H1 (cell line): Measurements from ENCODE around the gene SLC9C2. TPM values are rescaled to one million over a fixed set of nuclear protein-coding genes. Genes with fewer than 3 reads are reported as not detected.
A peak's percentile ranks its signal among the peaks of the same experiment; 100 is the strongest.

Source experiments
- CTCF ChIA-PET: fragments of 300-600 bp; sonication (Branson Sonifier 250); formaldehyde crosslinking; loops from one replicate; lab custom pipeline; 2021; ENCODE audit not compliant: partially characterized antibody; lab: Charles Lee
- POLR2A ChIA-PET: fragments of 300-600 bp; sonication (Branson Sonifier 250); formaldehyde crosslinking; loops from one replicate; lab custom pipeline; 2021; ENCODE audit warnings: inconsistent platforms; ENCODE audit not compliant: partially characterized antibody; lab: Charles Lee
- DNase-seq, 2 experiments: peaks; one replicate each; pipeline versions ENCODE4 v3.0.0 to v3.0.0-alpha.2; 2010 to 2022; ENCODE audit warnings: low spot score in 2 of 2, low read depth in 1 of 2, mixed read lengths in 1 of 2
- FAIRE-seq: peaks from 2 replicates; lab custom pipeline; 2011; peaks lifted over from hg19 to GRCh38; lab: Jason Lieb, UNC
- H2AFZ ChIP-seq: 2 replicates; pipeline ENCODE4 v1.8.1; 2012; ENCODE audit warnings: low read length, inconsistent platforms
- H2AK5ac ChIP-seq: 2 replicates; pipeline ENCODE4 v1.6.1; 2013; ENCODE audit warnings: low read depth, low read length
- H2BK120ac ChIP-seq: replicated peaks from 2 replicates; pipeline ENCODE3; 2013; ENCODE audit warnings: low read depth, low read length, inconsistent platforms
- H2BK12ac ChIP-seq: 2 replicates; pipeline ENCODE4 v1.6.1; 2013; ENCODE audit warnings: low read depth, low read length
- H2BK15ac ChIP-seq: 2 replicates; pipeline ENCODE4 v1.6.1; 2013; ENCODE audit warnings: low read length
- H2BK20ac ChIP-seq: 2 replicates; pipeline ENCODE4 v1.6.1; 2013; ENCODE audit warnings: low read length
- H2BK5ac ChIP-seq: 2 replicates; pipeline ENCODE4 v1.6.1; 2013; ENCODE audit warnings: low read depth, low read length
- H3K14ac ChIP-seq: 2 replicates; pipeline ENCODE4 v1.6.1; 2013; ENCODE audit warnings: inconsistent platforms; ENCODE audit not compliant: insufficient read length
- H3K18ac ChIP-seq: 2 replicates; pipeline ENCODE4 v1.6.1; 2013; ENCODE audit warnings: low read length; ENCODE audit errors: extremely low read depth
- H3K23ac ChIP-seq: 2 replicates; pipeline ENCODE4 v1.6.1; 2013; ENCODE audit warnings: inconsistent platforms; ENCODE audit not compliant: insufficient read length
- H3K23me2 ChIP-seq: 2 replicates; pipeline ENCODE4 v1.6.1; 2013; ENCODE audit warnings: low read depth, low read length
- H3K27ac ChIP-seq: 2 replicates; pipeline ENCODE4 v1.6.1; 2011; ENCODE audit warnings: low read depth, low read length, inconsistent platforms
- H3K27me3 ChIP-seq, 4 experiments: replicated peaks in 1 of 4; 1 replicate in 1 of 4; 2 replicates in 3 of 4; pipeline versions ENCODE4 v1.6.1 to v1.8.1; 2011 to 2013; ENCODE audit warnings: low read length in 3 of 4, mild to moderate bottlenecking in 3 of 4, inconsistent platforms in 2 of 4, mixed read lengths in 2 of 4, moderate library complexity in 1 of 4; ENCODE audit not compliant: control insufficient read depth in 3 of 4, insufficient read depth in 3 of 4; ENCODE audit errors: extremely low read depth in 1 of 4
- H3K36me3 ChIP-seq, 4 experiments: 2 replicates each; pipeline versions ENCODE4 v1.6.1 to v1.8.1; 2011 to 2013; ENCODE audit warnings: mild to moderate bottlenecking in 4 of 4, low read length in 3 of 4, moderate library complexity in 2 of 4, control low read depth in 1 of 4, inconsistent platforms in 1 of 4; ENCODE audit not compliant: insufficient read depth in 4 of 4, control insufficient read depth in 2 of 4
- H3K4ac ChIP-seq: replicated peaks from 2 replicates; pipeline ENCODE3; 2013; ENCODE audit warnings: low read length, low read depth, mixed read lengths, inconsistent platforms; ENCODE audit not compliant: insufficient read length
- H3K4me1 ChIP-seq, 4 experiments: replicated peaks in 1 of 4; 1 replicate in 1 of 4; 2 replicates in 3 of 4; pipeline versions ENCODE4 v1.6.1 to v1.8.1; 2011 to 2013; ENCODE audit warnings: low read length in 3 of 4, inconsistent platforms in 2 of 4, mixed read lengths in 1 of 4; ENCODE audit not compliant: insufficient read depth in 4 of 4, control insufficient read depth in 3 of 4
- H3K4me2 ChIP-seq, 2 experiments: 2 replicates each; pipeline versions ENCODE4 v1.6.1 to v1.8.1; 2011 to 2013; ENCODE audit warnings: low read depth in 2 of 2, low read length in 2 of 2, control low read depth in 1 of 2, inconsistent platforms in 1 of 2, mild to moderate bottlenecking in 1 of 2; ENCODE audit not compliant: insufficient read depth in 1 of 2
- H3K4me3 ChIP-seq, 4 experiments: fragments of 200-600, 300-600 bp in 1 of 4; sonication (generic), shearing (Covaris generic), sonication (Bioruptor Twin) in 1 of 4; 2 replicates each; pipeline versions ENCODE4 v1.5.1 to v1.8.1; 2011 to 2016; ENCODE audit warnings: low read length in 4 of 4, low read depth in 3 of 4, control low read depth in 2 of 4, inconsistent platforms in 2 of 4, mild to moderate bottlenecking in 2 of 4, mixed read lengths in 1 of 4, moderate library complexity in 1 of 4; ENCODE audit not compliant: insufficient read depth in 2 of 4; ENCODE audit errors: extremely low read depth in 1 of 4
- H3K56ac ChIP-seq: replicated peaks from 2 replicates; pipeline ENCODE3; 2013; ENCODE audit warnings: low read depth, mild to moderate bottlenecking, mixed read lengths, low read length, inconsistent platforms; ENCODE audit not compliant: insufficient read length
- H3K79me1 ChIP-seq: 2 replicates; pipeline ENCODE4 v1.6.1; 2013; ENCODE audit warnings: low read depth, low read length, control low read depth
- H3K79me2 ChIP-seq, 2 experiments: 2 replicates each; pipeline versions ENCODE4 v1.6.1 to v1.8.1; 2012 to 2013; ENCODE audit warnings: low read length in 2 of 2, mild to moderate bottlenecking in 2 of 2, inconsistent platforms in 1 of 2; ENCODE audit not compliant: insufficient read depth in 2 of 2, control insufficient read depth in 1 of 2
- H3K9ac ChIP-seq, 4 experiments: replicated peaks in 1 of 4; 1 replicate in 1 of 4; 2 replicates in 3 of 4; pipeline versions ENCODE4 v1.6.1 to v1.8.1; 2011 to 2013; ENCODE audit warnings: low read depth in 3 of 4, low read length in 3 of 4, control low read depth in 2 of 4, mild to moderate bottlenecking in 2 of 4, moderate library complexity in 2 of 4, inconsistent platforms in 1 of 4; ENCODE audit errors: extremely low read depth in 1 of 4
- H3K9me3 ChIP-seq, 2 experiments: 2 replicates each; pipeline versions ENCODE4 v1.6.1 to v1.8.1; 2012 to 2013; ENCODE audit warnings: mild to moderate bottlenecking in 2 of 2, moderate library complexity in 2 of 2, control low read depth in 1 of 2, inconsistent platforms in 1 of 2, low read depth in 1 of 2, low read length in 1 of 2, mixed read lengths in 1 of 2; ENCODE audit not compliant: insufficient read depth in 2 of 2
- H4K20me1 ChIP-seq, 2 experiments: replicated peaks in 1 of 2; 2 replicates each; pipeline versions ENCODE3 to v1.8.1; 2011 to 2013; ENCODE audit warnings: inconsistent platforms in 2 of 2, low read length in 2 of 2, mild to moderate bottlenecking in 1 of 2; ENCODE audit not compliant: insufficient read depth in 2 of 2, control insufficient read depth in 1 of 2
- H4K5ac ChIP-seq: 2 replicates; pipeline ENCODE4 v1.6.1; 2013; ENCODE audit warnings: low read length, low read depth, mixed read lengths, inconsistent platforms; ENCODE audit not compliant: insufficient read length
- H4K8ac ChIP-seq: 2 replicates; pipeline ENCODE4 v1.8.0; 2013; ENCODE audit warnings: mild to moderate bottlenecking, moderate library complexity, low read length, inconsistent platforms; ENCODE audit not compliant: insufficient read depth; ENCODE audit errors: extremely low read depth
- H4K91ac ChIP-seq: replicated peaks from 2 replicates; pipeline ENCODE3; 2013; ENCODE audit warnings: low read length, mixed read lengths, inconsistent platforms; ENCODE audit not compliant: insufficient read length
- BCL11A ChIP-seq, 2 experiments: IDR thresholded peaks; one replicate each; pipeline ENCODE4 v1.6.1; 2011; ENCODE audit warnings: low read depth in 2 of 2, low read length in 2 of 2, mild to moderate bottlenecking in 2 of 2
- CEBPB ChIP-seq: IDR thresholded peaks from 2 replicates; pipeline ENCODE4 v1.6.1; 2012; ENCODE audit warnings: low read depth, low read length
- EZH2 ChIP-seq: fragments of 200-600 bp; sonication (generic); IDR thresholded peaks from 2 replicates; pipeline ENCODE4 v1.7.1; 2012; ENCODE audit warnings: low read depth, mild to moderate bottlenecking, moderate library complexity, low read length, inconsistent platforms; ENCODE audit not compliant: severe bottlenecking
- JUND ChIP-seq: IDR thresholded peaks from 2 replicates; pipeline ENCODE4 v1.6.1; 2011; ENCODE audit warnings: mild to moderate bottlenecking, improper control_type of control experiment, low read length
- NANOG ChIP-seq: IDR thresholded peaks from 2 replicates; pipeline ENCODE4 v1.6.1; 2011; ENCODE audit warnings: low read length, low read depth, mild to moderate bottlenecking, inconsistent platforms; ENCODE audit not compliant: insufficient read depth, poor library complexity, severe bottlenecking
- RNF2 ChIP-seq: fragments of 200-900, 300-1000 bp; sonication (generic); IDR thresholded peaks from 2 replicates; pipeline ENCODE4 v1.7.1; 2016; ENCODE audit warnings: borderline replicate concordance, low read depth, mild to moderate bottlenecking, antibody characterized with exemption, low read length; ENCODE audit not compliant: poor library complexity, severe bottlenecking; ENCODE audit errors: missing control alignments
- TAF1 ChIP-seq: IDR thresholded peaks from 2 replicates; pipeline ENCODE4 v1.6.1; 2011; ENCODE audit warnings: mild to moderate bottlenecking, low read depth, low read length
- WGBS, 2 experiments: shearing (Covaris generic) in 1 of 2; methylation state at CpG; one replicate each; pipeline versions ENCODE4 v1.1.6 to v1.1.7; 2013 to 2015; ENCODE audit warnings: low lambda C conversion rate in 2 of 2, mixed read lengths in 2 of 2, inconsistent platforms in 1 of 2, low coverage in 1 of 2, missing lambda C conversion rate in 1 of 2; ENCODE audit not compliant: insufficient replicate concordance in 2 of 2, insufficient coverage in 1 of 2, insufficient read length in 1 of 2; ENCODE audit errors: extremely low coverage in 1 of 2, missing lambda C conversion rate in 1 of 2; 5-methylcytosine and 5-hydroxymethylcytosine counted together
- polyA plus RNA-seq, 7 experiments: library from polyadenylated mRNA; depleted of rRNA in 3 of 7; stranded (reverse) in 5 of 7; unstranded in 2 of 7; fragments of >200 nt in 5 of 7; fragments of 200-250 nt in 2 of 7; gene quantifications; 1 replicate in 5 of 7; 2 replicates in 1 of 7; 4 replicates in 1 of 7; pipeline versions ENCODE4 v1.2.1 to v1.2.3, GENCODE V29; 2011 to 2013; ENCODE audit warnings: missing spikeins in 2 of 7, mixed read lengths in 2 of 7
- total RNA-seq: library from RNA; stranded (reverse); fragmentation: NEBNext Ultra II Directional; extraction: Animal tissue kit (Norgen Biotek cat#: 25700); gene quantifications from 2 replicates; pipeline ENCODE4 v1.2.1, GENCODE V29; 2021

The SLC9C2 gene
- total and polyA plus RNA-seq, 2 of the 8 experiments (the other 6 are each of a cell fraction or from before 2014, with no cell fraction given), result not detected

DNA sequence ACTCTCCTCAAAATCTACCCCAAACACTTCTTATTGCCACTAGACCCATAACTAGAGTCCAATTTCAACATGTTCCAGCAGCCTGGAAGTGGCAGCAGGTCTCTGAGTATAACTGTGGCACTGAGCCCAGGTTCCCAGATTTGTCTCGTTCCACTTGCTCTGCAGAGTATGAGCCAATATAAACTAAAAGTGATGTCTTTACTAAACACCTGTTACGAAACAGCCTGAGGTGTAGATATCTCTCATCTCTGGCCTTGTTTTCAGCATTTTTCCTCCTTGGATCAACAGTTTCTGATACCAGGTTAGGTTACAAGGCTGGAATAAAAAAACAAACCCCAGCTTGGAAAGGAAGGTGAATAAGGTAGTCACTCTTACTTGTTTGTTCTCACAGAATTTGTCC lies 150.9 kb downstream of the SLC9C2 start:
- Histone ChIP-seq H4K20me1 (no peaks in the 10 kb centered on the region), H3K4ac (peak overlapping the region; percentile 33), H2BK120ac (no peak overlapping the region), H3K9me3 (peaks cover 0 to 3% of the 10 kb centered on the region in 2 experiments; a peak in 1 of 4 replicates), H3K4me1 (peaks cover 0 to 10% (median 2%) of the 10 kb centered on the region in 4 experiments; a peak in 3 of 7 replicates), H3K27me3 (no peaks in the 10 kb centered on the region), H3K56ac (no peak overlapping the region), H3K79me2 (peaks cover 0 to 10% of the 10 kb centered on the region in 2 experiments; a peak in 2 of 4 replicates), H3K79me1 (no peaks in the 10 kb centered on the region; the same call in 1 of the 2 replicates), H2BK12ac (0 out of 2 replicates have a peak overlapping the region, but pooled peaks have one; percentile 5), H2BK20ac (no peak overlapping the region), H3K23ac (no peak overlapping the region), H4K5ac (no peak overlapping the region), H3K4me2 (no peak overlapping the region), H3K9ac (no peak overlapping the region), H4K91ac (peak overlapping the region; percentile 22), H4K8ac (no peak overlapping the region), H3K27ac (no peak overlapping the region), H2BK15ac (no peak overlapping the region), H3K18ac (no peak overlapping the region), H2AFZ (no peak overlapping the region), H2AK5ac (no peak overlapping the region), H3K14ac (no peak overlapping the region), H3K23me2 (no peaks in the 10 kb centered on the region), H3K4me3 (no peak overlapping the region), H3K36me3 (peaks cover 0 to 2% (median 0%) of the 10 kb centered on the region in 4 experiments; a peak in 1 of 8 replicates), H2BK5ac (no peak overlapping the region)
- TF ChIP-seq JUND (no peak), BCL11A (IDR thresholded peaks at IDR 0.05; ENCODE audit: low read depth in 2 of 2, low read length in 2 of 2) (no peak), RNF2 (no peak), TAF1 (no peak), EZH2 (no peak), CEBPB (no peak), NANOG (no peak)
- DNase-seq, result no peak
- FAIRE-seq, result no peak
- POLR2A ChIA-PET, result interaction anchor here (1.5 to 3.0 kb wide), 2 partner anchors 26 to 416 kb away, joined by 5 to 8 read pairs; partner anchors contain the start of gene ZBTB37
- CTCF ChIA-PET, result interaction anchor here (1.4 kb wide), 1 partner anchor 24 kb away, joined by 6 read pairs; the partner anchor contains the start of gene PRDX6
- 94% methylated on average over 2 of the region's 2 CpGs; no CpG with 5 or more reads in 1 of the 2 experiments for WGBS, 2 experiments
